GM10266 (cell line): ENCODE results near the gene NLGN1.

Experiments
- DNase-seq: peaks from one replicate; pipeline ENCODE4 v3.0.0; 2012; ENCODE audit errors: extremely low spot score
- TF ChIP-seq, protein P1 (sequence below): IDR thresholded peaks from 2 replicates; pipeline ENCODE4 v1.5.1; 2012; ENCODE audit warnings: mild to moderate bottlenecking, low read depth; ENCODE audit not compliant: control insufficient read depth, insufficient read depth; ENCODE audit errors: missing control alignments

The NLGN1 gene

DNA sequence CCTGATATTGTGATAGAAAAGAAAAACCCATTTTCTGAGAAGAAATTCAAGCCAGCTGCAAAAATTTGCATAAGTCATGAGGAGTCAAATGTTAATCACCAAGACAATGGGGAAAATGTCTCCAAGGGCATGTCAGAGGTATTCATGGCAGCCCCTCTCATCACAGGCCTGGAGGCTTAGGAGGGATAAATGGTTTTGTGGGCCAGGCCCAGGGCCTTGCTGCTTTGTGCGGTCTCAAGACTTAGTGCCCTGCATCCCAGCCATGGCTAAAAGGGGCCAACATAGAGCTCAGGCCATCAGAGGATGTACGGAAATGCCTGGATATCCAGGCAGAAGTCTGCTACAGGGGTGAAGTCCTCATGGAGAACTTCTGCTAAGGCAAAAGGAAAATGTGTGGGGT, 631.1 kb downstream of the NLGN1 start:
- DNase-seq, result no peak

DNA sequence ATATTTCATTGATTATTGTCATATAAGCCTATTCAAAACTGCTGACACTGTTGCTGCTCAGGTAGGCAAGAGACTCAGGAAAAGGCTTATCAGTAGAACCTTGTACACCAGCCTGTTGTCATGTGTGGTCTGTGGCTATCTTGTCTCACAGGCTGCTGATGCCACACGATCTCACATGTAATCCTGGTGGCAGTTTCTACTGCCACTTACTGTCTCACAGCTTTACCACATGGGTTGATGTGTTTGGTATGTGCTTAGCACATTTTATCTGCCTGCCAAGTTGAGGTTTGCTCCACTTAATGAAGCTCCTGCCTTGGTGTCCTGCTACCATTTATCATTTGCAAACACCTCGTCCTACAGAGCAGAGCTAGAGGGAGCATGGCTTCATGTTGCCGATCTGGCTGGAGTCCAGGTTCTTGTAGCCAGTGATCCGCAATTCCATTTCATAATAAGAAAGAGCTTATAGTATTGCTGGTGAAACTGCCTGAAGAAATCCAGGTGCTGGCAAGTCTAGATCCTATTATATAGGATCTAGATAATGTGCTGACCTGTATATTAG, 637.9 kb downstream of the NLGN1 start:
- DNase-seq, result no peak
- TF ChIP-seq, protein P1, sequence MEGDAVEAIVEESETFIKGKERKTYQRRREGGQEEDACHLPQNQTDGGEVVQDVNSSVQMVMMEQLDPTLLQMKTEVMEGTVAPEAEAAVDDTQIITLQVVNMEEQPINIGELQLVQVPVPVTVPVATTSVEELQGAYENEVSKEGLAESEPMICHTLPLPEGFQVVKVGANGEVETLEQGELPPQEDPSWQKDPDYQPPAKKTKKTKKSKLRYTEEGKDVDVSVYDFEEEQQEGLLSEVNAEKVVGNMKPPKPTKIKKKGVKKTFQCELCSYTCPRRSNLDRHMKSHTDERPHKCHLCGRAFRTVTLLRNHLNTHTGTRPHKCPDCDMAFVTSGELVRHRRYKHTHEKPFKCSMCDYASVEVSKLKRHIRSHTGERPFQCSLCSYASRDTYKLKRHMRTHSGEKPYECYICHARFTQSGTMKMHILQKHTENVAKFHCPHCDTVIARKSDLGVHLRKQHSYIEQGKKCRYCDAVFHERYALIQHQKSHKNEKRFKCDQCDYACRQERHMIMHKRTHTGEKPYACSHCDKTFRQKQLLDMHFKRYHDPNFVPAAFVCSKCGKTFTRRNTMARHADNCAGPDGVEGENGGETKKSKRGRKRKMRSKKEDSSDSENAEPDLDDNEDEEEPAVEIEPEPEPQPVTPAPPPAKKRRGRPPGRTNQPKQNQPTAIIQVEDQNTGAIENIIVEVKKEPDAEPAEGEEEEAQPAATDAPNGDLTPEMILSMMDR, result no peak

More for the DNA sequence above, 631.1 kb downstream of the NLGN1 start:
- TF ChIP-seq, protein P1, result no peak

- DNase-seq, result no peak
- TF ChIP-seq, protein P1, result no peak
Observed at GRCh38 chr3:174046311-174046710, 648.8 kb downstream of the NLGN1 start.

DNA sequence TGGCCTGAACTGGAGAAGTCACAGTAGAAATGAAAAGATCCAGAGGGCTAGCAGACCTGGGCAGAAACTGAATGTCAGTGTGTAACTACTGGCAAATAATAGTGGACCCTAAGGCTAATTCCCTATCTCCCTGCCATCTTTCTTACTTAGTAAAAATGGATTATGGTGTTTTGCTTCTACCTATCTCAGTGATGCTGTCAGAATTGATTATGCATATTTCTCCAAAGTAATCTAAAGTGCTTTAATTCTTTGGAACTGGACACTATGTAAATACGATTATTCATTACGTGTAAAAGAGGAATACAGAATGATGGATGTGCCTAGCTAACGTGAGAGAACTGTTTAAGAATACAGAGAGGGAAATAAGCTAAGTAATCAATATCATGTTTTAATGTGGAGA, 651.9 kb downstream of the NLGN1 start:
- TF ChIP-seq, protein P1, result no peak
- no peak for DNase-seq

GRCh38 chr3:174051191-174051590, 653.6 kb downstream of the NLGN1 start:
- TF ChIP-seq, protein P1, result no peak
- no peak for DNase-seq

GRCh38 chr3:174058804-174059203, 661.3 kb downstream of the NLGN1 start:
- TF ChIP-seq, protein P1, result no peak
- no peak for DNase-seq

GRCh38 chr3:174060431-174060830, 662.9 kb downstream of the NLGN1 start:
- DNase-seq, result no peak
- TF ChIP-seq, protein P1, result no peak
